Measurements from ENCODE around the gene ARAP1.

GRCh38 chr11:72754544-72755155 lies 2.4 kb upstream of the ARAP1 start:
- TF ChIP-seq CTCF (conservative IDR thresholded peaks at IDR 0.05; ENCODE audit: low read depth, low read length): no peak
- no peak for TF ChIP-seq EZH2 (IDR thresholded peaks at IDR 0.05; ENCODE audit: low read length, unreplicated experiment)
- TF ChIP-seq EZH2phosphoT487 (IDR thresholded peaks at IDR 0.05; ENCODE audit: borderline replicate concordance, low read length): no peak

Data from PC-3 (cell line).